Subcutaneous adipose tissue (tissue), 4 donors: ENCODE data around the gene UCP1. TPM values are rescaled to one million over a fixed set of nuclear protein-coding genes. Genes with fewer than 3 reads are reported as not detected.

Source experiments
- CTCF ChIP-seq: fragments of 450-650 bp; IDR thresholded peaks from one replicate; pipeline ENCODE4 v1.5.1; 2016; ENCODE audit warnings: low read depth, mild to moderate bottlenecking, control low read depth, antibody characterized with exemption, moderate library complexity
- total RNA-seq, 4 donors: library from RNA; depleted of rRNA; stranded (reverse); fragments of >200 nt; gene quantifications; one replicate each; pipeline ENCODE4 v1.1.0, GENCODE V29; 2016

The UCP1 gene
- total RNA-seq, 4 donors from 2014 or later = not detected

- TF ChIP-seq CTCF = no peak
These were observed 6.7 kb upstream of the UCP1 start for GRCh38 chr4:140575489-140575888.

DNA sequence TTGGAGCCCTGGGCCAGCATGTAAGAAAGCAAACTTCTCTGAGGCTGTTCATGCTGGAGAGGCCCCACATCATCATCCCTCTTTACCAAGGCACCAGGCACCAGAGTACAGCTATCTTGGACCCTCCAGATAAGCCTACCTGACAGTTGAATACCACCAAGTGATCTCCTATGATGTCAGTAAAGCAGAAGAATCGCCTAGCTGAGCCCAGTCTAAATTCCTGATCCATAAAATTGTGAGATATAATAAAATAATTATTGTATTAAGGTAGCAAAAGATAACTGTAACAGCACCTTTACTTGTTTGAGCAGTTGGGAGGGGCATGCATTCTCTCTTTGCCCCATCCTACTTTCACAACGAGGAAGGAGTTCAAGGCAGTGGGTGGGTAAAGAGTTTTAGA lies 2.9 kb upstream of the UCP1 start:
- no peak for TF ChIP-seq CTCF

DNA sequence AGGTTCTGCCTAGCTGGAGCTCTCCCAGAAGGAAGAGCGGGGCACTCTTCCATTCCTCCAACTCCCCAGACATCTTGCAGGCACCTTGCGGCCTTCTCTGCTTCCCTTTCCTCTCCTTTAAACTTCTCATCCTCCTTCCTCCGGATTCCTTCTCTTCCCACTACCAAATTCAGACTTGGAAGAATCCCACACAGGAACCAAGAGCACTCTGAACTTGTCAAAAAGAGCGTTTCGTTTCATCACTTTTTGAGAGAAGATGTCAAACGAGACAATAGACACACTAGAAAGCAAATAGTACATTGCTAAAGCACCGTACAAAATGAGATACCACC lies 512 bp upstream of the UCP1 start:
- no peak for TF ChIP-seq CTCF

DNA sequence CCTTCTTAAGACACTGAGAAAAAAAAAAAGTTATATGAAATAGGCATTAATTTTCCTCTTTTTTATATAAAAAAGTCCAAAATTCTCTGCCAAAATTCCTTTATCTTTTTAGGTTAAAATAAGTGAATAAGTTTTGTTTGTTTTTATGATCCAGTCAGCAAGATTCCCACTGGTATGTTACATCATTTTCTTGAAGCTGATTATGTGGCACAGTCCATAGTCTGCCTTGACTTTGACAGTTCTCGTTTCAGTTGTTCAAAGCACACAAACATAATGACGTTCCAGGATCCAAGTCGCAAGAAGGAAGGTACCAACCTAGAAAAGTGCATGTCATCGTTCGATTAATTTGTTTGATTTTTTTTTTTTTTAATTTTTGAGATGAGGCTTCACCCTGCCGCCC lies 9.1 kb downstream of the UCP1 start:
- no peak for TF ChIP-seq CTCF

- no peak for TF ChIP-seq CTCF
These were observed 10.8 kb downstream of the UCP1 start for GRCh38 chr4:140557831-140558435.

GRCh38 chr4:140556372-140557085 lies 12.2 kb downstream of the UCP1 start:
- no peak for TF ChIP-seq CTCF

DNA sequence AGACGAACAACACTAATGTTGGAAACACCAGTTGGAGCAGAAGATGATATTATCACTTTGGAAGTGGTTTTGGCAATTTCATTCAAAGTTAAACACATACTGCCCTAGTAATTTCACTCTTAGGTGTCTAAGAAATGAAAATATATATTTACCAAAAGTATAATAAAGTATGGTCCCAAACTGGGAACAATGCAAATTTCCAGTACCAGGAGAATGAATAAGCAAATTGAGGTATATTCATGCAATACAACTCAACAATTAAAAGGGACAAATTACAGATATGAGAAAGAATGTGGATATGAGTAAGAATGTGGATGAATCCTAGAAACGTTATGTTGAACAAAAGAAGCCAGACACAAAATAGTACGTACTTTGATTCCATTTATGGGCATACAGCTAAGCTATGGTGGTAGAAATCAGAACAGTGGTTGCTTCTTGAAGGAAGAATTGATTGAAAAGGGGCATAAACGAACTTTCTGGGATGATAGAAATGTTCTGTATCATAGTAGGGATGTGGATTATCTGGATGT lies 34.7 kb downstream of the UCP1 start:
- no peak for TF ChIP-seq CTCF
